SIG-M5 treated with dmso at 0.1 percent for 504 hours (cell line): Measurements from ENCODE around the gene ADAM12.
"Not testable (repeated sequence)": the region's sequence is repeated elsewhere in the genome, so short reads cannot be mapped to it uniquely, and the experiment has no call there.

Experiments used
- DNase-seq: peaks from one replicate; lab custom pipeline; 2025; ENCODE audit not compliant: unreplicated experiment; lab: John Stamatoyannopoulos, UW

The ADAM12 gene

DNA sequence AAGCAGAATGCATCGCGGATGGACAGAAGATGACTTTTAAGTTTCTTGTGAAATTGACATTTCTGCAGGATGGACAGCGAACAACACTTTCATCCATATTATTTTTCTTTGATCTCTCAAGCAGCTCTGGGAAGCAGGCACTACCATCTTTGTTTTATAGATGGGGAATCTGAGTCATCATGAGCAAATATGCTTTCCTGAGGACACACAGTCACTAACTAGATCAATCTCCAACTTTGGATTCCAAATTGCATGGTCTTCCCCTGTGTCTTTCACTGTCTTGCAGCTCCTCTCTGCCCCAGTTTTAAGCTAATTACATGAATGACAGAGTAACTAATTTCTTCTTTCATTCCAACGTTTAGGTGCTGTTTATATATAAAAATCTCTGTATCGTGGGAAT lies 201.5 kb downstream of the ADAM12 start:
- DNase-seq = no peak

DNA sequence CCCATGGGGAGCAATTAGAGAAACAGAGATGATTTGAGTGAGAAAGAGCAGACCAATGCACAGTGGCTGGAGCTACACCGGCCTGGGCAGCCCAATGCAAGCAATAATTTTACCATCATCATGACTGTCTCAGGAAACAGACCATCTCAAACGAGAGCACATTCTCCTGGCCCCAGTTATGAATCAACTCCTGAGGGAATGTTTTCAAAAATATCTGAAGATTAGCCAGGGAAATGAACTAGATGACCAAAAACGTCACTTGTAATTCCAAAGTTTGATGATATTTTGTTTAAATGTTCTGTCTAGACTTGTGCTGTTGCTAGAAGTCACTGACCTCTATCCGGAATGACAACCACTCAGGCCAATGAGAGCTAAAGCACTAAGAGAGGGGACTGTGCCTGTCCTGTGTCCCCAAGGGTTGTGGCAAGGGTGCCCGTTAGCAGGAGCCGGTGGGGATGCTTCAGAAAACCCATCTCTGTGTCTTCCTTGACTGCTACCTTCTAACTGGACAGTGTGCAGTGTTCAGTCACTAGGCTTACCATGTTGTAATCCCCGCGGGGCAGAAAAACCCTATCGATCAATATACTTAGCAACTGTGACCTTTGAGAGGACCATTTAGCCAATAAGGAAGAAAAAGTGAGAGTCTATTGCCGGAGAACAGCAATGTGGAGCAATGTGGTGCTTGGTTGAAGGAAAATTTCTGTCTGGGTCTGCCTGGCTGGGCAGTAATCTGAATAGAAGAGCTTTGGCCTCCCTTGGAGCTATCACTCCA lies 202.4 kb downstream of the ADAM12 start:
- DNase-seq = no peak

DNA sequence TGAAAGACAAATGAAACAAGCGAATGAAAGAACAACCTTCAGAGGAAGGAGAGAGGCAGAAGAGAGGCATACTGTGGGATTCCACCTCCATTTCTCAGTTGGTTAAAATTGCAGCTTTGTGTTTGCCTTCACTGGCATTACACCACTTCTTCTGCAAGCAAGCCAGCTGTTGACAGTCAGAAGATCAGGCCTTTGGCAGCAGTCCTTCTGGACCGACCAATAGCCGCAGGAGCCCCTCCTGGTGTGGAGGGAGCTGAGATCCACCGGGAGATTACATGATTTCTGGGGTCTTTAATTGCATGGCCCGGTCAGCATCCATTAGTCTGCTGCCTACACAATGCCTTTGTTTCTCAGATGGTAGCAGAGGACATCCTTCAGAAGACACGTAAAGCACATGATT lies 206.7 kb downstream of the ADAM12 start:
- no peak for DNase-seq

DNA sequence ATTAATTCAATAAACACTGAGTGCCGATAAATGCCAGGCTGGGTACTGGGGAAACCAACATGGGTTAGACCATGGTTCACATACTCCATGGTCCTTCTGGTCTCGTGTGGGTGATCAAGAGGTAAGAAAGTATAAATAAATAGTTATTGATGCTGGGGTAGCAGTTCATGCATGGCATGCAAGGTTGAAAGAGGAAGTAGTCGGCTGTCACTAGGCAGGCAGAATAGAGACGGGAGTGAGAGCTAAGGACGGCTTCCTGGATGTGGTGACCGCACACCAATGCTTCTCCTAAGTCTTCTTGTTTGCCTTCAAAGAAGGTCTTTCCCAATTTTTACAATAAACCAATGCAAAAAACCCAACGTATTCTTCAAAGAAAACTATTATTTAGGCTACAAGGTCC lies 208.6 kb downstream of the ADAM12 start:
- DNase-seq = peak; percentile 20

DNA sequence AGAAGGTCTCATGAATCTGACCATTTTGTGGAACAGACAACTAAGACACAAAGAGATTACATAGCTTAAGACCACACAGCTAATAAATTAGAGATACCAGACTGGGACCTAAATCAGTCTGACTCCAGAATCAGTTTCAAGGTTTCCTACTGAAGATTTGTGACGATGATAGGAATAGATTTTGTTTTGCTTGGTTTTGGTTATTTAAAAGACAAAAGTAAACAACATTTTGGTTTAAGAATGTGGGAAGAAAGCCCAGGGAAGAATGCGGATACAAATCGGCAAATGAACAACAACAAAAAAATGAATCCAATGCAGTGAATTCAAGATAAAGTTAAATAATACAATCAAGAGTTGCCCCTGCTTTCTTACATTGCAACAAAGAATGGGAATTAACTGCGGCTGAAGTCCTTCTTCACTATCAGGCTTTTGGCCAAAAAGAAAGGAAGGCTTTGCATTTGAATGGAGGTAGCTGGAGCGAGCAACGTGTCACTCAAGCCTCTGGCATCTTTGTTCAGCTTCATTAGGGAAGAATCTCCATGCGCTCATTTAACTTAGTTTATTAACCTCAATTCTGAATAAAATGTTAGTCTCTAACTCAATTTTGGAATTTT lies 210.8 kb downstream of the ADAM12 start:
- no peak for DNase-seq

DNA sequence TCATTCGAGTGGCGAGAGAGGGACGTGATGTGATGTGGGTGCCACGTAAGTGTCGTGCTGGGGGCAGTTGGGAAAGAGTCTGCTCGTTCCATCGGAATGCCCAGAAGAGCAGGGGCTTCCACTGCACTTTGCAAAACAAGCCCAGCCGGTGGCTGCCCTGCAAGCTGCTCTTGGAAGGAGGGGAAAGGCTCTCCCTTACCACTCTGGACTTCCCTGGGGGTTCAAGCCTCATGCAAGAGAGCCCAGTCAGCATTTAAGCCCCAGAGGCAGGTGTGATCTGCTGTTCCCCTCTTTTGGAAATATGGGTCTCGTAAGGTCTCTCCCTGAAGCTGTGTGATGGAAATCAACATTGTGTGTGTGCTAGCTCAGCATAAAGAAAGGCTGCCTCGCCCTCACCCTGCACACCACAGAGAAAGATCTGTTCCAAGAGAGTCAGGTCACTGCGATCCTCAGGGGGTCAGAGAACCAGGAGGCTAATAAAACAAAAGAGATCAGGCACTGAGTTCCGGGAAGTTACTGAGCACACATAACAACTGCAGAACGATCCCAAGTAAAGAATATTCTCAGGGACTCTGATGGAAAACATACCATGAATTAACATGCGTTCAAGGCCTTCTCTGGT lies 212.5 kb downstream of the ADAM12 start:
- DNase-seq = no peak

DNA sequence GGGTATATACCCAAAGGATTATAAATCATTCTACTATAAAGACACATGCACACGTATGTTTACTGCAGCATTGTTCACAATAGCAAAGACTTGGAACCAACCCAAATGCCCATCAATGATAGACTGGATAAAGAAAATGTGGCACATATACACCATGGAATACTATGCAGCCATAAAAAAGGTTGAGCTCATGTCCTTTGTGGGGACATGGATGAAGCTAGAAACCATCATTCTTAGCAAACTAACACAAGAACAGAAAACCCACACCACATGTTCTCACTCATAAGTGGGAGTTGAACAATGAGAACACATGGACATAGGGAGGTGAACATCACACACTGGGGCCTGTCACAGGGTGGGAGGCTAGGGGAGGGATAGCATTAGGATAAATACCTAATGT lies 215.5 kb downstream of the ADAM12 start:
- not testable (repeated sequence) for DNase-seq

DNA sequence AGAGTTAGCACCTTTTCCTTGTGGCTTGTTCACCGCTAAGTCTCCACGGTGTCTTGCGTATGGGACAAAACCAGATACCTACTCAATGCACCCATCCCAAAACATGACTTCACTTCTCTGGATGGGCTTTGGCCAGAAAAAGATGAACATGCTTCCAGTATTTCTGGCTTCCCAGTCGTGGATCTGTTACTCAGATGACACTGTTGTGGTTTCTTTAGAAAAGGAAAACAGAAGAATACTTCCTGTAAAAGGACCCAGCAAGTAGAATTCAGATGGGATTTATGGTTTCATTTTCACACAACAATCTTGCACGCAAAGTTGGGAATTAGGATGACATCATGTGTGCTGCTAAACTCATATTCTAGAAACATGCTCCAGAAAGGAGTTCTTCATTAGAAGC lies 216.7 kb downstream of the ADAM12 start:
- DNase-seq = no peak

DNA sequence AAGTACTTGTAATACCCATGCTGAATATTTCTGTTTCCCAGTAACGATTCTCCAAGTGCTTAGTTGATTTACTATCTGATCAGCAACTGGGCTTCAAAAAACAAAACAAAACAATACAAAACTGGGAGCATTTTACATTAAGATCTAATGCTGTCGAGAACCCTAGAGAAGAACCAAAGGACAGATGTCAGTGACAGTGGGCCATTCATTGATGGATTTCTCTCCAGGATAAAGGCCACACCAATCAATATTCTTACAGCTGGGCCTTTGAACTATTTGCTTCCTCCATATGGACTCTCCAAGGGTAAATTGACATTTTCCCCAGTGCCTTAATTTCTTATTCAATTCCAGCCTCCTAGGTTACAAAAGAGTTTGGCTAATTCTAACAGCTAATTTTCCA lies 217.5 kb downstream of the ADAM12 start:
- DNase-seq = no peak

DNA sequence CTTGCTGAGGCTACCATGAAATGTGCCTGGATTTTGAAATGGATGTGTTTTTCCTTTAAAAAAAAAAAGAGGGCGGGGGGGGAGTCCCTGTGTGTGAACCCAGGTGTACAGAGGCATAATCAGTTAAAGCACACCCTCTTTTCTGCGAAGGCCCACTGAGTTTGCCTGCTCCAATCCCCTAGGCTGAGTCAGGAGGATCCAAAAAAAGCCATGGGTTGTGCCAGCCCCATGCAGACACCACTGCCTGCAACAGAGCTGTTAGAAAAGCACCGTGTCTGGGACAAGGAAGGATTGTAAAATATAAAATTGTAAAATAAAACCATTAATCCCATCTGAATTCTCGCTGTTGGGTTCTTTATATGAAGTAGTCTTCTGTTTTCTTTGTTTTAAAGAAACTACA lies 217.9 kb downstream of the ADAM12 start:
- no peak for DNase-seq

DNA sequence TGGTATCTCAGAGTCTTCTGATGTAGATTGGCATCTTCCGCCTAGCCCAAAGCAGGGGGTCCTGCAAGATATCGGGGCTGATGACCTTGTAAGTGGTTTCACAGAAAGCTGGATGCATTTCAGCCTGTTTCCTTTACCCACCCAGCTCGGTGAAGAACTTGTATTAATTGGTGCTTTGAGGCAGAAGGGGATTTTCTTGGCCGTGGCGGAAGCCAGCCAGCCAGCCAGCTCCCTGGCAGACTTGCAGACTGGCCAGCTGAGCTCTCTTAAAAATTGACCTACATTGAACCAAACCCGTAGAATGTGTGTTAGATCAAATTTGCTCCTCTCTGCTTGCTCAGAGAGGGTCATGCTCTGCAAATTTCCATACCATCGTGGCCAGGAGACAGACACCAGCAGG lies 218.4 kb downstream of the ADAM12 start:
- DNase-seq = no peak

DNA sequence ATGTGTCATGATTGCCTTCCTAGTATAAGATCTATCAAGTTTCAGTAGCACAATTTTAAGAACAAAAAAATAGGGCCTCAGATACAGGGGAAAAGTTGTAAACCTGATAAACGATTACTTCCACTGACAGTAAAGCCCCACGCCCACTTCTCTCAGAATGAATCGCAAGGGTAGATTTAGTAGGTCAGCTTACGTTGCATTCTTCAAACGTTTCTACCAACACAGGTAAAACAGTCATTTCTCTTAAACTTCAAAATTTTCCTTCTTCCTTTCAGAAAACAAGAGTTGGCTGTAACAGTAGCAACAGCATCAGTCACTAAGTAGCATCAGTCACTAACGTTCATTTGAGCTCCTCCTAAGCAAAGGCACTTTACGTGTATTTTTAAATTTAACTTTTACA lies 221.5 kb downstream of the ADAM12 start:
- no peak for DNase-seq

DNA sequence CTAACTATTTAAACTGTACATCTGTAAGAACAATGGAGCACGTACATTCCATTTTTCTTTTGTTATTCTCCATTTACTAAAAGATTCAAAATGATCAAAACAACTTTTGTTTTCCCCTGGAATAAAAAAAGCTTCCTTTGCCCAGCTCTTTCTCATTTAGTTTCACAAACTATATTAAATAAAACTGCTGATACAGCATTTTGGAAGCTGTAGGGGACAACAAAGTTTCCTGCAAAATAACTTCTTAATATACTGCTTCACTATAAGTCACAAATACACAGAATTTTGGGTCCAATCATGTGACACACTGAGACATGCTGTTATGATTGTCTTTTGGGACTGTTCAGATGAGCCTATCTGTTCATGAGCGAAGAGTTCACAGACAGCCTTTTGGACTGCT lies 222.4 kb downstream of the ADAM12 start:
- no peak for DNase-seq

DNA sequence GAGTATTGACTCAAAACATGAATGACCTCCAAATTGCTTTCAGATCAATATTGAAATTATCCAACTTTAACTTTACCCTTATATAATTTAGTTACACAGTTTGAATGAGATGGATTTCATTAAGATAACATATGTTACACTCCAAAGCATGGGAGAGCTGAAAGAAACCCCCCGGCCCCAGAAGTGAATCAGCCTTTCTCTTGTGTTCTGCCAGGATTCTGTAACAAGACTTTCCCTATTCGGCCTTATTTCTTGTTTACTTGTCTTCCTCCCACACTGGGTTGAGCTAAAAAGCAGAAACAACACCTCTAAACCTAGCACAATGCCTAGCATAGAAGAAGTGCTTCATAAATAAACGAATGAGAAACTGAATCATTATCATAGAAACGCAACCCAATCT lies 224.8 kb downstream of the ADAM12 start:
- DNase-seq = no peak

DNA sequence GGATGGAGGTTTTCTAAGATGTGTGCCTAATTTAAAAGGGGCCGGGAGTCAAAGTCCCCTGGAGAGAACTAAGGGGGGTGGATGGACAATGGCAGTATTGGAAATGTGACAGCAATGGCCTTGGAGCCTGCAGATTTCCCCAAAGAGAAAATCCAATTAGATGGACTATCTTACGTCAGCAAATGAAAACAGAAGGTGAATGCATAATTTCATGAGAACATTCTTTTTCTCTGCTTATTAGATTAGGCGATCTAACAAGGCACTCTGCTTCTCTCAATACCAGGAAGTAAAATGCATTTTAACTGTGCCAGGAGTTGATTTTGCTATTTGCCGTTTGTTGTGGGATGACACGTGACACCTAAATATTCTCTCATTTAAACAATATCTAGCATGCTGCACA lies 226.6 kb downstream of the ADAM12 start:
- no peak for DNase-seq

DNA sequence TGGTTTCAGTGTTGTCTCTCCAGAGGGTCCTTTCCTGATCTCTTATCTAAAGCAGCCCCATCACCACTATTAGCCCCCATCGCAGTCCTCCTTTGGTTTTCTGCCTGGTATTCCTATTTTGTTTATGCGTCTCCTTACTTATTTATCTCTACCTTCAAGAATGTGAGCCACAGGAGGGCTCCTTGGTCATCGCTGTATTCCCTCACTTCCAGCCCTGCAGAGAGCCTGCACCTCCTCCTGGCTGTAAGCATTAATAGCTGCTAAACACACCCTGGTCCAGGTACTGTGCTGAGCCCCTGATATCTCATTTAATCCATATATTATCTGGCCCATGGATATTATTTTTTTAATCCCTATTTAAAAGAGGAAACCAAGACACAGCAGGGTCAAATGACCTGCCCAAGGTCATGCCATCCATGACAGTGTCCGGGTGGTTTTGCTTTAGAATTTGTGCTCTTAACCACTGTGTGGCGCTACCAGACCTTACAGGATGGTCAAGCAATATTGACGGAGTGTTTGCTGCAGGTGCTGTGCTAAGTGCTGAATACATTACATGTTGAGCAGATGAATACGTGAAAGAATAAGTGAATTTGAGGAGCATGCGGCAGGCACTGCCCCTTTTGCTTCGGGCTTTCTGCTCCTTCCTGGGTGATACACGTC lies 227.2 kb downstream of the ADAM12 start:
- DNase-seq = no peak

DNA sequence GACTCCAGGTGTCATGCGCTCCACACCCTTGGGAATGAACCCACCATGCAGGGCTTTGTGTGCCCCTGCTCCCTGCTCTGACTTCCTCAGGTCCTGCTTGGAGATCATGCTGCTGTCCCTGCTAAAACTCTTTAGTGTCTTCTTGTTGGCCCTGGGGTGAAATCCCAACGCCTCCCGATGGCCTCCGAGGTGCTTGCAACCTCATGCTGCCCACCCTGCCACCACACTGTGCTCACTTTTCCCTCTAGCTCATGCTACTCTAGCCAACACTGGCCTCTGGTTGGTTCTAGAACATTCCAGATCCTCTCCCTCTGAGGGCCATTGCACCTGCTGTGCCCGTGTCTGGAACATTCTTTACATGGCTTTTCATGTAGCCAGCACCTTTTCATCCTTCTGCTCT lies 227.7 kb downstream of the ADAM12 start:
- no peak for DNase-seq

DNA sequence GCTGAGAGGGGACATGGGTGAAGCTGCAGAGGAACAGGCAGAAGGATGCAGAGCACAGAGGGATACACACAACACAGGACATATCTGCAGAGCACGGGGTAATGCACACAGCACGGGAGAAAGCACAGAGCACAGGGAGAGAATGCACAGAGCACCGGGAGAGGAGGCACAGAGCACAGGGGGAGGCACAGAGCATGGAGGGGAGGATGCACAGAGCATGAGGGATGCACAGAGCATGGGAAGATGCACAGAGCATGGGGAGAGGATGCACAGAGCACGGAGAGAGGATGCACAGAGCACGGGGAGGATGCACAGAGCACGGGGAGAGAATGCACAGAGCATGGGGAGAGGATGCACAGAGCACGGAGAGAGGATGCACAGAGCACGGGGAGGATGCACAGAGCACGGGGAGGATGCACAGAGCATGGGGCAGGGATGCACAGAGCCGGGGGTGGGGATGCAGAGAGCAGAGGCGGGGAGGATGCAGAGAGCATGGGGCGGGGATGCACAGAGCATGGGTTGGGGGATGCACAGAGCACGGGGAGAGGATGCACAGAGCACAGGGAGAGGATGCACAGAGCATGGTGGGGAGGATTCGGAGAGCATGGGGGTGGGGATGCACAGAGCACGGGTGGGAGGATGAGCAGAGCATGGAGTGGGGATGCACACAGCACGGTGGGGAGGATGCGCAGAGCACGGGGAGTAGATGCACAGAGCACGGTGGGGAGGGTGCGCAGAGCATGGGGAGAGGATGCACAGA lies 230.0 kb downstream of the ADAM12 start:
- no peak for DNase-seq

DNA sequence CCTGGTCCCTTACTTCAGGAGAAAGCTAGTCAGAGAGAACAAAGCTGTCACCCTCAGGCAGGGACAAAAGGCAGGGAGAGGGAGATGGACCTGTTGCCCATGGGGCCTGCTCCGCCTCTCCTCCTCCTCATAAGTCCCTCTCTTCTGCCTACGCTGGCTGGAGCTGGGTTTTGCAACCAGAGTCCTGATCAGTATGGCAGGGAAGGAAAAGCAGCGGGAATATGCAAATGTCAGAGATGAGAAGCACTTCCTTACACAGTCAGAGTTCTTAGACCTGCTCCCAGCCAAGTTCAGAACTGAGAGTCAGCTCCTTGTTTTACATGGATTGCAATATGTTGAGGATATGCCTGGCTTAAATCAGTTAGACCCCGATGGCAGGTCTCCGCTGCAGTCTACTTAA lies 231.1 kb downstream of the ADAM12 start:
- no peak for DNase-seq

DNA sequence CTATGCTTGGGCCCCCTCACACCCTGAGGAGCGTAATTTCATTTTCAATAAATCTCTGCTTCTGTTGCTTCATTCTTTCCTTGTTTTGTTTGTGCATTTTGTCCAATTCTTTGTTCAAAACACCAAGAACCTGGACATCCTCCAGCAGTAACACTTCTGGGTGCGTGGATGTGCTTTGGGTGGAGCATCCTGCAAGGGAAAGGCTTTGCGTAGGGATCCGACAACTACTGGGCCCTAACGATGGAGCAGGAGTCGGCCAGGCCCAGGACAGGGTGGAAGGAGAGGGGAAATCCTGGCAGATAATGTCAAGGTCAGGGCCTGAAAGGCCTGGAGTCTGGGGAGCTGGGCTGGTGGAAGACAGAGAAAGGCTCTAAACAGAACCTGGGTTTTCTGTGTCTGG lies 231.8 kb downstream of the ADAM12 start:
- DNase-seq = no peak

DNA sequence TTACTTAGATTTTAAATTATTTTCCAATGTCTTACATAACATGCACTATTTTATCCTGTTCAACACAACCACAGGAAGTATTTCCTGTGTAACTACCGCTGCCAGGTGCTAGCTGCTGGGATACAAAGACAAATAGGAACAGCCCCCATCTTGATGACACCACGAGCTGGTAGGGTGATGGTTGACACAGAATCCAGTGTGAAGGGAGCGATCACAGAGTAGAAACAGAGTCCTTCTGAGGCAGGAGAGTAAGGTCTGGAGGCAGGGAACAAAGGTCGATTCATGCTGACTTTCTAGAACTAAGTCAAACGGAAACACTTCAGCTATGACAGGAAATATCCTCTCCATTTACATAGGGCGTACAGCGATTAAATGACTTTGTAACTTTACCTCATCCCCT lies 232.3 kb downstream of the ADAM12 start:
- no peak for DNase-seq
